ENCODE results near the gene RNASE9. TPM values are rescaled to one million over a fixed set of nuclear protein-coding genes. Genes with fewer than 3 reads are reported as not detected.

The RNASE9 gene
- total and polyA plus RNA-seq, 9 of the 15 experiments (the other 6 are each of a cell fraction or from before 2014, with no cell fraction given) = not detected

- no peak for TF ChIP-seq SFPQ (IDR thresholded peaks at IDR 0.05; ENCODE audit: low read depth, low read length)
- no peak for TF ChIP-seq CHD4 (IDR thresholded peaks at IDR 0.05; ENCODE audit: insufficient read depth, insufficient replicate concordance, low read depth, low read length, poor library complexity, severe bottlenecking)
- peak; percentile 60 to 72 for TF ChIP-seq RAD21 (CRISPR knock-in tag; conservative IDR thresholded peaks at IDR 0.05 in 1 of 2, IDR thresholded peaks at IDR 0.05 in 1 of 2)
- 0 out of 4 replicates have a peak, but pooled peaks of 1 of the 2 experiments have one; percentile 19 for TF ChIP-seq MLLT1 (IDR thresholded peaks at IDR 0.05)
- TF ChIP-seq ZNF239 (CRISPR knock-in tag; IDR thresholded peaks at IDR 0.05) = no peak
- TF ChIP-seq ZBTB2 (IDR thresholded peaks at IDR 0.05) = peak; percentile 58; the same call in 1 of the 2 replicates
- TF ChIP-seq TCF3 (CRISPR knock-in tag; IDR thresholded peaks at IDR 0.05) = no peak
- no peak for TF ChIP-seq THAP7 (CRISPR knock-in tag; IDR thresholded peaks at IDR 0.05)
- TF ChIP-seq CGGBP1 (CRISPR knock-in tag; IDR thresholded peaks at IDR 0.05) = no peak
- TF ChIP-seq MTA1 (IDR thresholded peaks at IDR 0.05; ENCODE audit: borderline replicate concordance) = peak; percentile 67; the same call in 1 of the 2 replicates
- TF ChIP-seq HMGN3 (IDR thresholded peaks at IDR 0.05; ENCODE audit: borderline replicate concordance, extremely low read depth, insufficient read length, low read depth, low read length) = no peak
- TF ChIP-seq DPF2 (IDR thresholded peaks at IDR 0.05) = peak; percentile 70; the same call in 1 of the 2 replicates
- peak; percentile 47; the same call in 1 of the 2 replicates for TF ChIP-seq SMARCA4 (IDR thresholded peaks at IDR 0.05)
- TF ChIP-seq, protein P1, sequence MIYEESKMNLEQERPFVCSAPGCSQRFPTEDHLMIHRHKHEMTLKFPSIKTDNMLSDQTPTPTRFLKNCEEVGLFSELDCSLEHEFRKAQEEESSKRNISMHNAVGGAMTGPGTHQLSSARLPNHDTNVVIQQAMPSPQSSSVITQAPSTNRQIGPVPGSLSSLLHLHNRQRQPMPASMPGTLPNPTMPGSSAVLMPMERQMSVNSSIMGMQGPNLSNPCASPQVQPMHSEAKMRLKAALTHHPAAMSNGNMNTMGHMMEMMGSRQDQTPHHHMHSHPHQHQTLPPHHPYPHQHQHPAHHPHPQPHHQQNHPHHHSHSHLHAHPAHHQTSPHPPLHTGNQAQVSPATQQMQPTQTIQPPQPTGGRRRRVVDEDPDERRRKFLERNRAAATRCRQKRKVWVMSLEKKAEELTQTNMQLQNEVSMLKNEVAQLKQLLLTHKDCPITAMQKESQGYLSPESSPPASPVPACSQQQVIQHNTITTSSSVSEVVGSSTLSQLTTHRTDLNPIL (CRISPR knock-in tag; IDR thresholded peaks at IDR 0.05) = no peak
- no peak for TF ChIP-seq HMBOX1 (IDR thresholded peaks at IDR 0.05)
- no peak for TF ChIP-seq MAFG (tag; conservative IDR thresholded peaks at IDR 0.05)
- TF ChIP-seq CHD1 (IDR thresholded peaks at IDR 0.05; ENCODE audit: low read length) = no peak
- TF ChIP-seq SUPT5H (IDR thresholded peaks at IDR 0.05) = no peak
- TF ChIP-seq ZNF282 (CRISPR knock-in tag; IDR thresholded peaks at IDR 0.05) = no peak
These were observed 29.9 kb downstream of the RNASE9 start (continued) for GRCh38 chr14:20530771-20531571.
